Measurements from ENCODE around the gene ERH.

Gene ERH

DNA sequence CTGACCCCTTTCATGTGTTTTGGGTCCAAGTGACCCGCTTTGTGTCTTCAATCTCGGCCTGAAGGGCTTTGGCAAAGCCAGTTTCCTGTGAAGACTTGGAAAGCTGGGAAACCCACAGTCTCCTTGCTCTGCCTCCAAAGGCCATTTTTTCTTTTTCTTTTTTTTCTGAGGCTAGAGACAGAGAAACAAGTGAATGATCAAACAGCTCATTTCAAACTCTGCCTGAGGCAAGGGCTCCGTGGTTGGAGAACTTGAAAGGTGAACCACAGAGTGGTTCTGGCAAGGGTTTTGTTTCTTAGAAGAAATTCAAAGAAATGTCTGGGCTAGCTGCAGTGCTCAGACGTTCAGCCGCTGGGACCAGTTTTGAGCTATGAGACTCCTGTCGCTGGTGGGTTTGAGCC is 62.7 kb downstream of the ERH start:
- DNase-seq: no peak
- no peak for ATAC-seq
- H3K4me3 Mint-ChIP-seq: no peak overlapping the region
- peaks cover 10% of the 10 kb centered on the region for H3K4me1 Mint-ChIP-seq
- H3K36me3 Mint-ChIP-seq (ENCODE audit: low read depth): no peaks in the 10 kb centered on the region
- H3K27me3 Mint-ChIP-seq: no peaks in the 10 kb centered on the region
- H3K27ac Mint-ChIP-seq: no peak overlapping the region
- H3K9me3 Mint-ChIP-seq: no peaks in the 10 kb centered on the region

DNA sequence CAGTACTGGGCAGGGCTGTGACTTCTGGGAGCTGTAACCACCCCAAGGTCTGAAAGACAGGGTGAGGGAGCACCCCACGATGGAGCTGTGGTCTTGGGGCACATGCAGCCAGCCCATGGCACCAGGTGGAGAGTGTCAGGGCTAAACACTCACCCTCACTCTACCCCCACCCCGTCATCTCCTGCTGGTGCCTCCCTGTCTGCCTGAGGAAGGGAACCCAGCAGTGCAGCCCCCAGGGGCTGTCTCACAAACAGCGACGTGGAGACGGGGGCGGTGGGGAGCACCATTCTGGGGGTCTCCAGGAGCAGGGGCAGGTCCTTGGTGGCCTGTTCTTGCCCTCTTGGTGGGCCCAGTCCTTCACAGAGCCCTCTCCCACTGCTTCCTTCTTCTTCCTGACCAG is 63.5 kb downstream of the ERH start:
- Mint-ChIP-seq H3K27me3 (no peaks in the 10 kb centered on the region), H3K4me3 (no peak overlapping the region), H3K36me3 (ENCODE audit: low read depth) (no peaks in the 10 kb centered on the region), H3K4me1 (peaks cover 10% of the 10 kb centered on the region), H3K9me3 (no peaks in the 10 kb centered on the region), H3K27ac (no peak overlapping the region)
- ATAC-seq (no peak), DNase-seq (no peak)

DNA sequence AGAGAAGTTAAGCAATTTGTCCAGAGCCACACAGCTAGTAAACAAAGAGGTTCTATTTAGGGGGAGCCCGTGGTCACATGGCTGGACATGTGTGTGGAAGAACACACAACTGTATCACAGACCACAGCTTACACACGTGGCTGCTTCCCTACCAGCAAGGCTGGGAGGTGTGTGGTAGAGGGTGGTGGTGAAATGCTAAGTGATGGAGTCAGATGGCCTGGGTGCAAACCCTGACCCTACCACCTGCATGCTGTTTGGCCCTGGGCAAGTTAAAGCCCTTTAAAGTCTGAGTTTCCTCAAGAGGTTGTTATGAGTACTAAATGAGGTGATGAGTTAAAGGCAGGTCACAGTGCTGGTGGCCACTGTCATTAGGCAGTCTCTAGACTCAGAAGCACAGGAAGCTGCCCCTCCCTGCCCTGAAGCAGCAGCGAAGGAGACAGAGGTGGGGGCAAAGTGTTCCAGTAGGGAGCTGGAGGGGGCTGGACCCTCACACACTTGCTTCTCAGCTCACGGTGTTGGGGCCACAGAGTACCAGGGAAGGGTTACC is 64.2 kb downstream of the ERH start:
- H3K27ac Mint-ChIP-seq: no peak overlapping the region
- peaks cover 10% of the 10 kb centered on the region for H3K4me1 Mint-ChIP-seq
- ATAC-seq (no peak), DNase-seq (no peak)
- H3K9me3 Mint-ChIP-seq: no peaks in the 10 kb centered on the region
- no peaks in the 10 kb centered on the region for H3K27me3 Mint-ChIP-seq
- no peak overlapping the region for H3K4me3 Mint-ChIP-seq
- no peaks in the 10 kb centered on the region for H3K36me3 Mint-ChIP-seq (ENCODE audit: low read depth)

DNA sequence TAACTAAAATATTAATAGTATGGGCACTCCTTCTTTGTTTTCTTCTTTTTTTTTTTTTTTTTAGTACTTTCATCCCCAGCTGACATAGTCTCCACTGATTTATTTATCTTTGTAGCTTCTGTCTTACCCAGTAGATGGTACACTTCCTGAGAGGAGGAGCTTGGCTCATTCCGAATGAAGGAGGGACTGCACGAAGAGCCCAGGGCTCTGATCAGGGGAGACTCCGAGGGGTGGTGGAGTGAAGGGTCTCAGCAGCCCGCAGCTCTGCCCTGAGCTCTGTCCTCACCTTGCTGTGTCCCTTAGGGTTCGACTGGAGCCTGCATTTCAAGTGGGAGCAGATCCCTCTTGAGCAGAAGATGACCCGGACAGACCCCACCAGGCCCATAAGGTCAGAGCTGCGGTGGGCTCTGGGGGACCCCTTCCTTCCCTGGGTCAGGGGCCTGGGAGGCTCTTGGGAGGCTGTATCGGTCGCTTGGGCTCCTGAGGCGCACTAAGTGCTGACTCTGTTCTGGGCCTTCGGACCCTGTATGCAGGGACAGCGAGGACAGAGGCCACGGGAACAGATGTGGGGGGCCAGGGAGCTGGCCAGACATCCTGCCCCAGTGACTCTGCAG is 65.2 kb downstream of the ERH start:
- H3K27ac Mint-ChIP-seq: no peak overlapping the region

DNA sequence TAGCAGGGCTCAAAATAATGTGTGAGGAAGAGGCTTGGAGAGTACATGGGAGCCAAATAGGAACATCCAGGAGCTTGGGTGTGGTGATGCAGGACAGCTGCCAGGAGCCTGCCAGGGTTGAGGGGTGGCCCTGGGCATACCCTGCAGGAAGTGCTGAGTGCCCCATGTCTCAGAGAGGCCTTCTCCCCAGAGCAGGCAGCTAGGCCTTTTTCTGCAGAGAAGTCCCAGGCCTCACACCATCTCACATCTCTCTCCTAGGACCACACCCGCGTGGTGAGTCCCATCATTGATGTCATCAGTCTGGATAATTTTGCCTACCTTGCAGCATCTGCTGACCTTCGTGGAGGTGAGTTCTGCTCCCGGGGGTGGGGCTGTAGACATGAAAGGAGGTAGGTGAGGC is 66.9 kb downstream of the ERH start:
- Mint-ChIP-seq H3K36me3 (ENCODE audit: low read depth) (no peaks in the 10 kb centered on the region), H3K9me3 (no peaks in the 10 kb centered on the region), H3K27me3 (no peaks in the 10 kb centered on the region), H3K4me3 (no peak overlapping the region), H3K27ac (no peak overlapping the region), H3K4me1 (peaks cover 10% of the 10 kb centered on the region)
- no peak for DNase-seq
- ATAC-seq: no peak

More for the DNA sequence above, 65.2 kb downstream of the ERH start:
- Mint-ChIP-seq H3K36me3 (ENCODE audit: low read depth) (no peaks in the 10 kb centered on the region), H3K9me3 (no peaks in the 10 kb centered on the region), H3K27me3 (no peaks in the 10 kb centered on the region), H3K4me1 (peaks cover 10% of the 10 kb centered on the region), H3K4me3 (no peak overlapping the region)
- DNase-seq (no peak), ATAC-seq (no peak)
